Ramos (cell line): ENCODE data around the gene JAM2.

Source experiments
- in situ Hi-C: fragments of 300-500 bp; cut with MboI; formaldehyde crosslinking; loops from one replicate; pipeline ENCODE4 v1.14.3; 2022; ENCODE audit warnings: low sequenced_read_pairs; ENCODE audit not compliant: unreplicated experiment

Gene JAM2

GRCh38 chr21:25759573-25759972, 120.5 kb downstream of the JAM2 start:
- in situ Hi-C loops: no loop called here

- in situ Hi-C loops: no loop called here
Measured at GRCh38 chr21:25760061-25760460, 121.0 kb downstream of the JAM2 start.

- in situ Hi-C loops: no loop called here
Measured at GRCh38 chr21:25760677-25761076, 121.6 kb downstream of the JAM2 start.

- in situ Hi-C loops: no loop called here
Measured at GRCh38 chr21:25764065-25764464, 125.0 kb downstream of the JAM2 start.
